ENCODE results near the gene FKBP4. TPM values are rescaled to one million over a fixed set of nuclear protein-coding genes. Genes with fewer than 3 reads are reported as not detected.

Gene FKBP4
- total RNA-seq, 4 donors from 2014 or later = 34.7 to 47.0 (median 41.1) TPM

- 79 to 100% methylated on average over 5 to 7 of the region's 20 CpGs for WGBS, 2 donors (ENCODE audit: low coverage in 1 of 2)
- no peak for ATAC-seq
- H3K36me3 ChIP-seq = peaks cover 0 to under 1% of the 10 kb centered on the region in 2 donors
- TF ChIP-seq CTCF (IDR thresholded peaks at IDR 0.05) (no peak), POLR2AphosphoS5 (IDR thresholded peaks at IDR 0.05) (no peak), EP300 (IDR thresholded peaks at IDR 0.05) (no peak), POLR2A (IDR thresholded peaks at IDR 0.05) (no peak)
- peaks cover 11% of the 10 kb centered on the region for H3K27me3 ChIP-seq
- no peak overlapping the region for H3K4me3 ChIP-seq
- no peak overlapping the region for H3K27ac ChIP-seq
- H3K9me3 ChIP-seq = no peaks in the 10 kb centered on the region
- H3K4me1 ChIP-seq = no peaks in the 10 kb centered on the region
Observed at GRCh38 chr12:2776129-2776806, 18.5 kb upstream of the FKBP4 start.

GRCh38 chr12:2779281-2779680, 15.5 kb upstream of the FKBP4 start:
- H3K4me3 ChIP-seq = no peak overlapping the region
- no peaks in the 10 kb centered on the region for H3K9me3 ChIP-seq
- H3K27ac ChIP-seq = no peak overlapping the region
- TF ChIP-seq CTCF (IDR thresholded peaks at IDR 0.05) (no peak), POLR2AphosphoS5 (IDR thresholded peaks at IDR 0.05) (no peak)
- no peak for ATAC-seq
- peaks cover 20% of the 10 kb centered on the region for H3K27me3 ChIP-seq
- no peaks in the 10 kb centered on the region for H3K36me3 ChIP-seq
- 73% methylated on average over 2 of the region's 4 CpGs; no CpG with 5 or more reads in 1 of the 2 donors for WGBS, 2 donors (ENCODE audit: low coverage in 1 of 2)
- H3K4me1 ChIP-seq = peaks cover 0 to 11% (median 0%) of the 10 kb centered on the region in 3 donors

- peak overlapping the region in 1 of 2 donors; percentile 34 for H3K4me3 ChIP-seq
Observed at GRCh38 chr12:2783936-2784600, 10.7 kb upstream of the FKBP4 start.

GRCh38 chr12:2785017-2785416, 9.8 kb upstream of the FKBP4 start:
- TF ChIP-seq POLR2A (IDR thresholded peaks at IDR 0.05) = no peak
- no peak for TF ChIP-seq CTCF (IDR thresholded peaks at IDR 0.05)
- TF ChIP-seq EP300 (IDR thresholded peaks at IDR 0.05) = no peak
- TF ChIP-seq POLR2AphosphoS5 (IDR thresholded peaks at IDR 0.05) = no peak
- 31 to 73% methylated on average over 2 to 5 of the region's 5 CpGs for WGBS, 2 donors (ENCODE audit: low coverage in 1 of 2)
- H3K4me1 ChIP-seq = peaks cover 0 to 12% (median 0%) of the 10 kb centered on the region in 3 donors
- H3K27ac ChIP-seq = no peak overlapping the region
- no peak overlapping the region for H3K4me3 ChIP-seq
- no peaks in the 10 kb centered on the region for H3K36me3 ChIP-seq
- ATAC-seq = no peak
- H3K27me3 ChIP-seq = peaks cover 13% of the 10 kb centered on the region
- H3K9me3 ChIP-seq = no peaks in the 10 kb centered on the region

More at GRCh38 chr12:2783936-2784600, 10.7 kb upstream of the FKBP4 start:
- H3K27ac ChIP-seq = no peak overlapping the region
- ATAC-seq = peak; percentile 89
- no peaks in the 10 kb centered on the region for H3K36me3 ChIP-seq
- TF ChIP-seq CTCF (IDR thresholded peaks at IDR 0.05) = peak; percentile 51 to 93 (median 72)
- no peak for TF ChIP-seq POLR2A (IDR thresholded peaks at IDR 0.05)
- TF ChIP-seq EP300 (IDR thresholded peaks at IDR 0.05) = no peak
- H3K4me1 ChIP-seq = peaks cover 0 to 12% (median 0%) of the 10 kb centered on the region in 3 donors
- 27 to 28% methylated on average over 5 to 12 of the region's 25 CpGs for WGBS, 2 donors (ENCODE audit: low coverage in 1 of 2)
- peaks cover 13% of the 10 kb centered on the region for H3K27me3 ChIP-seq
- no peaks in the 10 kb centered on the region for H3K9me3 ChIP-seq

- Histone ChIP-seq H3K36me3 (no peaks in the 10 kb centered on the region), H3K27ac (no peak overlapping the region), H3K27me3 (no peaks in the 10 kb centered on the region), H3K9me3 (no peaks in the 10 kb centered on the region), H3K4me3 (no peak overlapping the region), H3K4me1 (peaks cover 0 to 13% (median under 1%) of the 10 kb centered on the region in 3 donors)
- TF ChIP-seq EP300 (IDR thresholded peaks at IDR 0.05) = no peak
- TF ChIP-seq POLR2AphosphoS5 (IDR thresholded peaks at IDR 0.05) = no peak
- no peak for TF ChIP-seq POLR2A (IDR thresholded peaks at IDR 0.05)
- no peak for TF ChIP-seq CTCF (IDR thresholded peaks at IDR 0.05)
- WGBS, 2 donors (ENCODE audit: low coverage in 1 of 2) = 52 to 71% methylated on average over 4 of the region's 6 CpGs
- no peak for ATAC-seq
Observed at GRCh38 chr12:2791089-2791488, 3.7 kb upstream of the FKBP4 start.

Measured in gastroesophageal sphincter (tissue), 4 donors.